OCI-LY7 (cell line): ENCODE results near the gene MAP3K2. TPM values are rescaled to one million over a fixed set of nuclear protein-coding genes. Genes with fewer than 3 reads are reported as not detected.

Experiments
- BruUV-seq: library from RNA; stranded (reverse); fragments of 400-500 nt; replicated peaks from 2 replicates; lab custom pipeline; 2021; lab: Mats Ljungman, UMichigan
- CTCF ChIA-PET: fragments of 300-600 bp; sonication (Branson Sonifier 250); formaldehyde crosslinking; loops from one replicate; lab custom pipeline; 2022; ENCODE audit warnings: antibody characterized with exemption; ENCODE audit not compliant: unreplicated experiment; lab: Charles Lee
- POLR2A ChIA-PET: fragments of 300-600 bp; sonication (Branson Sonifier 250); formaldehyde crosslinking; loops from one replicate; lab custom pipeline; 2022; ENCODE audit warnings: antibody characterized with exemption; lab: Charles Lee
- DNase-seq: peaks from one replicate; pipeline ENCODE4 v3.0.0-alpha.2; 2015; ENCODE audit warnings: low spot score
- H2AFZ ChIP-seq: fragments of 200-600 bp; sonication (generic), shearing (Covaris generic); 2 replicates; pipeline ENCODE4 v1.6.1; 2014; ENCODE audit warnings: mild to moderate bottlenecking, antibody characterized with exemption, low read length, moderate library complexity
- H3K27ac ChIP-seq: fragments of 200-600 bp; sonication (generic); 2 replicates; pipeline ENCODE4 v1.5.1; 2014; ENCODE audit warnings: mixed run types, low read depth, mild to moderate bottlenecking, moderate library complexity, low read length, inconsistent platforms; ENCODE audit not compliant: poor library complexity, severe bottlenecking
- H3K36me3 ChIP-seq: fragments of 200-600 bp; sonication (generic); 2 replicates; pipeline ENCODE4 v1.6.1; 2014; ENCODE audit warnings: mild to moderate bottlenecking, antibody characterized with exemption, low read length, moderate library complexity, mixed read lengths; ENCODE audit not compliant: insufficient read depth
- H3K4me1 ChIP-seq: fragments of 200-600 bp; sonication (generic); 2 replicates; pipeline ENCODE4 v1.5.1; 2014; ENCODE audit warnings: mild to moderate bottlenecking, low read length; ENCODE audit not compliant: insufficient read depth, poor library complexity, severe bottlenecking
- H3K4me2 ChIP-seq: fragments of 200-600 bp; sonication (generic); 2 replicates; pipeline ENCODE4 v1.6.1; 2014; ENCODE audit warnings: mild to moderate bottlenecking, low read length
- H3K4me3 ChIP-seq: fragments of 200-600 bp; sonication (generic); 2 replicates; pipeline ENCODE4 v1.5.1; 2014; ENCODE audit warnings: mild to moderate bottlenecking, low read depth, low read length; ENCODE audit not compliant: poor library complexity, severe bottlenecking
- H3K79me2 ChIP-seq: fragments of 200-600 bp; sonication (generic); 2 replicates; pipeline ENCODE4 v1.6.1; 2016; ENCODE audit warnings: low read depth, mild to moderate bottlenecking, low read length, moderate library complexity, mixed read lengths; ENCODE audit not compliant: insufficient read depth
- H3K9me2 ChIP-seq: fragments of 200-600 bp; sonication (generic); 2 replicates; pipeline ENCODE4 v1.6.1; 2016; ENCODE audit warnings: mild to moderate bottlenecking, low read length, mixed read lengths; ENCODE audit not compliant: insufficient read depth
- H3K9me3 ChIP-seq: fragments of 200-600 bp; sonication (generic); 2 replicates; pipeline ENCODE4 v1.6.1; 2014; ENCODE audit warnings: mild to moderate bottlenecking, mixed run types, low read length, mixed read lengths
- H4K20me1 ChIP-seq: fragments of 200-600 bp; sonication (generic); 2 replicates; pipeline ENCODE4 v1.6.1; 2014; ENCODE audit warnings: mild to moderate bottlenecking, antibody characterized with exemption, low read length, moderate library complexity, mixed read lengths; ENCODE audit not compliant: insufficient read depth
- CTCF ChIP-seq: fragments of 200-600 bp; sonication (generic); conservative IDR thresholded peaks from 2 replicates; pipeline ENCODE4 v1.5.1; 2014; ENCODE audit warnings: mild to moderate bottlenecking, antibody characterized with exemption, low read length, moderate library complexity, mixed read lengths
- EZH2phosphoT487 ChIP-seq: fragments of 200-600 bp; sonication (generic); IDR thresholded peaks from 2 replicates; pipeline ENCODE4 v1.6.1; 2018; ENCODE audit warnings: low read depth, borderline replicate concordance, mild to moderate bottlenecking, mixed run types, antibody characterized with exemption, low read length, moderate library complexity, mixed read lengths
- intact Hi-C: fragments of 100-400 bp; cut with micrococcal nuclease; formaldehyde crosslinking; loops from one replicate; pipeline ENCODE4 v1.10.0; 2022; ENCODE audit not compliant: unreplicated experiment
- total RNA-seq, 2 experiments: library from RNA; depleted of rRNA in 1 of 2; stranded (reverse); fragments of >200 nt in 1 of 2; shearing (Covaris generic) in 1 of 2; gene quantifications; 2 replicates each; pipeline ENCODE4 v1.2.3, GENCODE V29; 2014 to 2022

Gene MAP3K2
- total RNA-seq, 2 experiments from 2014 or later, result 33.2 to 52.5 TPM

- Histone ChIP-seq H3K9me2 (no peaks in the 10 kb centered on the region), H3K4me2 (no peak overlapping the region), H3K4me3 (no peak overlapping the region), H3K79me2 (no peaks in the 10 kb centered on the region), H3K4me1 (no peaks in the 10 kb centered on the region), H3K27ac (no peak overlapping the region), H3K9me3 (peaks cover 12% of the 10 kb centered on the region; the same call in 1 of the 2 replicates), H3K36me3 (peaks cover 96% of the 10 kb centered on the region), H2AFZ (no peak overlapping the region), H4K20me1 (no peaks in the 10 kb centered on the region)
- intact Hi-C loops, result no loop called here
- ChIA-PET CTCF (no interaction called here), POLR2A (no interaction called here)
- no TSS peak for BruUV-seq
- no peak for DNase-seq
- TF ChIP-seq EZH2phosphoT487, result no peak
- TF ChIP-seq CTCF, result no peak
These were observed 108.0 kb downstream of the MAP3K2 start for GRCh38 chr2:127279781-127280180.

- TF ChIP-seq CTCF (no peak), EZH2phosphoT487 (no peak)
- Histone ChIP-seq H3K9me2 (no peaks in the 10 kb centered on the region), H3K4me3 (no peak overlapping the region), H3K9me3 (peaks cover 9% of the 10 kb centered on the region; the same call in 1 of the 2 replicates), H3K79me2 (no peaks in the 10 kb centered on the region), H4K20me1 (no peaks in the 10 kb centered on the region), H3K36me3 (peaks cover 95% of the 10 kb centered on the region), H3K27ac (no peak overlapping the region), H3K4me1 (no peaks in the 10 kb centered on the region), H2AFZ (no peak overlapping the region), H3K4me2 (no peak overlapping the region)
- BruUV-seq, result no TSS peak
- CTCF ChIA-PET, result no interaction called here
- DNase-seq, result no peak
- POLR2A ChIA-PET, result interaction anchor here (0.7 kb wide), 1 partner anchor 121 kb away, joined by 4 read pairs; no protein-coding TSS in a partner anchor
- intact Hi-C loops, result no loop called here
These were observed 108.8 kb downstream of the MAP3K2 start for GRCh38 chr2:127278959-127279358.

GRCh38 chr2:127277028-127277427, 110.7 kb downstream of the MAP3K2 start:
- Histone ChIP-seq H3K9me2 (no peaks in the 10 kb centered on the region), H3K36me3 (peaks cover 94% of the 10 kb centered on the region), H4K20me1 (no peaks in the 10 kb centered on the region), H3K4me2 (no peak overlapping the region), H3K27ac (no peak overlapping the region), H3K4me3 (no peak overlapping the region), H3K79me2 (no peaks in the 10 kb centered on the region), H2AFZ (no peak overlapping the region), H3K9me3 (no peaks in the 10 kb centered on the region), H3K4me1 (no peaks in the 10 kb centered on the region)
- TF ChIP-seq CTCF (no peak), EZH2phosphoT487 (no peak)
- DNase-seq, result no peak
- ChIA-PET CTCF (no interaction called here), POLR2A (interaction anchor here (0.8 kb wide), 1 partner anchor 11 kb away, joined by 3 read pairs; no protein-coding TSS in a partner anchor)
- BruUV-seq, result no TSS peak
- intact Hi-C loops, result no loop called here
